ENCODE measurements around the gene FAM241B. TPM values are rescaled to one million over a fixed set of nuclear protein-coding genes. Genes with fewer than 3 reads are reported as not detected.

The FAM241B gene, protein sequence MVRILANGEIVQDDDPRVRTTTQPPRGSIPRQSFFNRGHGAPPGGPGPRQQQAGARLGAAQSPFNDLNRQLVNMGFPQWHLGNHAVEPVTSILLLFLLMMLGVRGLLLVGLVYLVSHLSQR
- 1 to 10 TPM in 3 of 4 donors, under 1 TPM in 1; 0.84 to 2.3 (median 1.8) TPM for total RNA-seq

DNA sequence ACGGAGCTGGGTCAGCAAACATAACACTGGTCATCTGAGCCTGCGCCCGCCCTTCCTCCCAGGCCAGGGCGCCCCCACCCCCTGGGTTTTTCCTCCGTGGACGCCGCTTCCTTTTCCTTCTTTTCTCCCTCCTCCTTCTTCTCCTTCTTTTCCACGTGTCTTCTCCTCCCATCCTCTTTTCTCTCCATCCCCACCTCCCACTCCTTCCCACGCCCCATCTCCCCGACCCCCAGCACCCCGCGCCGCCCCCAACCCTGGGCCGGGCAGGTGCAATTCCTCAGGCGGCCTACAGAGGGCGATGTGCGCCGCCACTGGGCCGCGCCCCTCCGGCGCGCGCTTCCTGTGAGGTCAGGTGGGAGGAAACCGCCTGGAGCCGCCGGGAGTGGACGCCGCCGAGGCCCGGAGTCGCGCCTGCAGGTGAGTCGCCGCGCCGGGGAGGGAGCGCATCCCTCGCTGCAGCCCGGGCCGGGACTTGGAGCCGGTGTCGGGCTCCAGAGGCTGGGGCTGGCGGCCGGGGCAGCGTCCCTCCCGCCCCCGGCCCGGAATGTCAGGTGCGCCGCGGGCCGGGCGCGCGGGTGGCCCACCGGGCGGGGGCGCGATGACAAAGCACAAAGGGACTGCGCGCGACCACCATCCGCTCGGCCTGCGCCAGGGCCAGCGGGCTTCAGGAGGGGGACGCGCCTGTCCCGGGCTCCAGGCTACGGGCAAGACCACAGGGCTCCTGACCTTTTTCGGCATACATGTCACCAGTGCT, at the start of gene FAM241B:
Gene FAM241B, plus strand, starts transcription at position 351 of the 754 bp plus-strand sequence. CDS start 1,497 bp downstream, outside the sequence.
- DNase-seq (ENCODE audit: low spot score) (no peak), ATAC-seq (ENCODE audit: low FRiP score) (peak; percentile 83)
- TF ChIP-seq, protein P1, sequence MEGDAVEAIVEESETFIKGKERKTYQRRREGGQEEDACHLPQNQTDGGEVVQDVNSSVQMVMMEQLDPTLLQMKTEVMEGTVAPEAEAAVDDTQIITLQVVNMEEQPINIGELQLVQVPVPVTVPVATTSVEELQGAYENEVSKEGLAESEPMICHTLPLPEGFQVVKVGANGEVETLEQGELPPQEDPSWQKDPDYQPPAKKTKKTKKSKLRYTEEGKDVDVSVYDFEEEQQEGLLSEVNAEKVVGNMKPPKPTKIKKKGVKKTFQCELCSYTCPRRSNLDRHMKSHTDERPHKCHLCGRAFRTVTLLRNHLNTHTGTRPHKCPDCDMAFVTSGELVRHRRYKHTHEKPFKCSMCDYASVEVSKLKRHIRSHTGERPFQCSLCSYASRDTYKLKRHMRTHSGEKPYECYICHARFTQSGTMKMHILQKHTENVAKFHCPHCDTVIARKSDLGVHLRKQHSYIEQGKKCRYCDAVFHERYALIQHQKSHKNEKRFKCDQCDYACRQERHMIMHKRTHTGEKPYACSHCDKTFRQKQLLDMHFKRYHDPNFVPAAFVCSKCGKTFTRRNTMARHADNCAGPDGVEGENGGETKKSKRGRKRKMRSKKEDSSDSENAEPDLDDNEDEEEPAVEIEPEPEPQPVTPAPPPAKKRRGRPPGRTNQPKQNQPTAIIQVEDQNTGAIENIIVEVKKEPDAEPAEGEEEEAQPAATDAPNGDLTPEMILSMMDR (IDR thresholded peaks at IDR 0.05): peak in 1 of 3 donors; percentile 22

DNA sequence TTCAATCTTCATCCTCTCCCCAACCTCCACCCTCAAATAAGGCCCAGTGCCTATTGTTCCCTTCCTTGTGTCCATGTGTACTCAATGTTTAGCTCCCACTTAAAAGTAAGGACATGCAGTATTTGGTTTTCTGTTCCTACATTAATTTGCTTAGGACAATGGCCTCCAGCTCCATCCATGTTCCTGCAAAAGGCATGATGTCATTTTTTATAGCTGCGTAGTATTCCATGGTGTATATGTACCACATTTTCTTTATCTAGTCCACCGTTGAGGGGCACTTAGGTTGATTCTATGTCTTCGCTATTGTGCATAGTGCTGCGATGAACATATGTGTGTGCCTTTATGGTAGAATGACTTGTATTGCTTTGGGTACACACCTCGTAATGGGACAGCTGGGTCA, 49.6 kb upstream of the FAM241B start:
- no peak for DNase-seq (ENCODE audit: low spot score)
- TF ChIP-seq, protein P1 (IDR thresholded peaks at IDR 0.05): no peak
- no peak for ATAC-seq (ENCODE audit: low FRiP score)

DNA sequence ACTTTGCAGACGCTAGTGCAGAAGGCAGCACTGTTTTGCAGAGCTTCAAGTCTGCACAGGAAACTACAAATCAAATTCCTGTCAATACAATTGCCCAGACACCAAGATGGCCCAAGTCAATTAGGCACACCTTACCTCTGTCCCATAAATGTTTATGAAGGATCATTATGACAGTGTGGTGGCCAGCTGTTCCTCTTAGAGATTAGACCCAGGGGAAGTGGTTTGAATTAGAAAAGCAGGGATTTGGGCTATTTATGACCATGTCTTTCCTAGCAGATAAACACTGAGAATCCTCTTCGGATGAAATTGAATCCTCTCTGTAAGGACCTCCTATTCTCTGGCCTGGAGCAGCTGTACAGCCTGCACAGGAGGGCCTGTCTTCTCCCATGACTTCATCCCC, 46.9 kb upstream of the FAM241B start:
- ATAC-seq (ENCODE audit: low FRiP score) (no peak), DNase-seq (ENCODE audit: low spot score) (no peak)
- TF ChIP-seq, protein P1 (IDR thresholded peaks at IDR 0.05): no peak

DNA sequence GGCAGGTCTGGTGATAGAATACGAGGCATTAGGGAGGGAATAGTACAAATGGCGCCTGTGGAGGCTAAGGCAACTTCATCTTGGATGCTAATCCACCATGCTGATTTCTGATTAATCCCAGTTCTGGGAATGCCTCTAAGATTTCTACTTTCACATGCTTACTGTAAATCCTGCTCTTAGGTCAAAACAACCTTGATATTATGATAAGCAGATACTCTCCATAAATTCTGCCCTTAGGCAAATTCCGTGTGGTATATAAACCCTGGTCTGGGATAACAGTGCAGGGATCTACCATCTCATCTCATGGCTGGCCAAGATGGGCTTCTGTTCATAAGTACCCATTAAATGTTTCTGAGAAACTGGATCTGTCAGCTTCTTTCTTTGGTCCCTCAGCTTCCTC, 45.4 kb upstream of the FAM241B start:
- TF ChIP-seq, protein P1 (IDR thresholded peaks at IDR 0.05): no peak
- DNase-seq (ENCODE audit: low spot score) (no peak), ATAC-seq (ENCODE audit: low FRiP score) (no peak)

DNA sequence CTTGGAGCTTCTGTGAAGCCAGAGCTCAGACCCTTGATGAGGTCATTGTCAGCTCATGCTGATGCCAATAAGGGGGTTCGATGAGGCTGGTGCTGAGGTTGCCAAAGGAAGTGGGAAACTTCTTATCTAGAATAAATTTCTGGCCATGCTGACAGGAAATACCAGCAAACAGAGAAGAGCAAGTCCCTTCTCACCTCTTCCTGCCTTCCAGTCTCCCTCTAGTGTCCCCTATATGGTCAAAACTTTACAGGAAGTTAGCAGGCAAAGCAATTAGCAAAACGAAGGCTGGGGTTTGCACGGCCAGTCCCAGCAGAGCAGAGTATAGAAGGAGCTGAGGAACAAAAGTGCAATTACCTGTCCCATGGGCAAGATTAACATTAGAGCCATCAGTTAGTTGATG, 41.7 kb upstream of the FAM241B start:
- TF ChIP-seq, protein P1 (IDR thresholded peaks at IDR 0.05): no peak
- DNase-seq (ENCODE audit: low spot score) (no peak), ATAC-seq (ENCODE audit: low FRiP score) (no peak)

DNA sequence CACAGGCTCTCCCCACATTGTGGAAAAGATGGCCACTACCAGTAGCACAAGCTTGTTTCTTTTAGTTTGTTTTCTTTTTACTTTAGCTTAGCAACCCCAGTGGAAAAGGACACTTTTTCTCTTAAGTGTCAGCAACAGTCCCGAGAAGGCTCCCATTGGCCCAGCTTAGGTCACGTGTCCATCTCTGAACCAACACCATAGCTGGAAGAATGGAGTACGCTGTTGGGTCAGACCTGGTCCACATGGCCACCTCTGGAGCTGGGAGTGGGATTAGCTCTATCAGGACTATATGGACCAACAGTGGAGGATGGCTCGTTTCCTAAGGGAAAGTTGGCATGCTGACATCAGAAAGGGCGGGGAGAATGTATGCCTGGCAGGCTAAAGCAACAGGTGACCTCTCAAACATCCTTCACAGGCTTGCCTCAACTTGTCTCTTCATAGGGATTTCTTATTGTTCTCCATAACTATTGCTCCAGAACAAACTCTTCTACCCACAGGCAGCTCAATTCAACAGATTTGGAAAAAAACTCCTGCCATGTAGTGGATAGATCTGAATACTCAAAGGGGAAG, 29.2 kb upstream of the FAM241B start:
- DNase-seq (ENCODE audit: low spot score): no peak
- ATAC-seq (ENCODE audit: low FRiP score): no peak
- TF ChIP-seq, protein P1 (IDR thresholded peaks at IDR 0.05): no peak

Measured in omental fat pad (tissue), 4 donors.